GM12892 (cell line): Measurements from ENCODE around the gene GPR87.

Source experiments
- POLR2A ChIP-seq: IDR thresholded peaks from 2 replicates; pipeline ENCODE4 v1.6.1; 2011; ENCODE audit warnings: low read depth, low read length, control low read depth
- POLR2AphosphoS5 ChIP-seq: IDR thresholded peaks from 2 replicates; pipeline ENCODE4 v1.6.1; 2011; ENCODE audit warnings: low read depth, low read length, control low read depth

GRCh38 chr3:151314137-151314536 lies 2.5 kb downstream of the GPR87 start:
- TF ChIP-seq POLR2A: no peak
- TF ChIP-seq POLR2AphosphoS5: no peak
